ENCODE results near the gene PLD3. TPM values are rescaled to one million over a fixed set of nuclear protein-coding genes. Genes with fewer than 3 reads are reported as not detected.

PLD3 gene
- total RNA-seq = 497 and 582 TPM in 2 replicates

DNA sequence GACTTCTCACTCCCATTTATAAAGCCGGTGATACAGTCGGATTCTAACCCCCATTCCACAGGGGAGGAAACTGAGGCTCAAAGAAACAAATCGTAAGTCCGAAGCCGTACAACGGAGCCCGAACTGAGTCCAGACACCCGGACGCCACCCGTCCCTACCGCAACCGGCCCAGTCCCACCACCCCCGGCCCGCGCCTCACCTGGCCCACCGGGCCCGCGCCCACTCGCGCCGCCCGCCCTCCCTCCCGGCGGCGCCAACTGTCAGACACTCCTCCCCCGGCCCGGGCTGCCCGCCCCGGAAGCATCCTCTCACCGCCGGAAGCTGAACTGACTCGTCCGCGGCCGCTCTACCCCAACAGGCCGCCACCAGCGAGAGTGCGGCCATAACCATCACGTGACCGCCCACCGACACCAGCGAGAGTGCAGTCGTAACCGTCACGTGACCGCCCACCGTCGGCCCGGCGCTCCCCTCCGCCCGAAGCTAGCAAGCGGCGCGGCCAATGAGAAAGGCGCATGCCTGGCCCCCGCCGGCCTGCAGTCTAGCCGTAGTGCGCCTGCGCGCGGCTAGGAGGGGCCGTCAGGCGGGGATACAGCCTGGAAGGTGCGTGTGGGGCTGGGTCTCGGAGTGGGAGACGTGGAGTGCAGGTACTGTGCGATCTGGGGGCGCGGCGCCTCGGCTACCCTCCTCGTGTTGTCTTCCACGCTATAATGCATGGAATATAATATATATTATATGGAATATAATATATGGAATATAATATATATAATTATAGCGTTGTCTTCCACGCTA lies at the start of gene PLD3, which contains the start of gene C19orf47:
TSS of gene PLD3 (plus strand) at position 571 of the 789 bp plus-strand sequence. CDS start 17,789 bp downstream, outside the sequence.
TSS of gene C19orf47 (minus strand) at position 273 of the 789 bp plus-strand sequence. CDS start 6,540 bp downstream, outside the sequence.

DNA sequence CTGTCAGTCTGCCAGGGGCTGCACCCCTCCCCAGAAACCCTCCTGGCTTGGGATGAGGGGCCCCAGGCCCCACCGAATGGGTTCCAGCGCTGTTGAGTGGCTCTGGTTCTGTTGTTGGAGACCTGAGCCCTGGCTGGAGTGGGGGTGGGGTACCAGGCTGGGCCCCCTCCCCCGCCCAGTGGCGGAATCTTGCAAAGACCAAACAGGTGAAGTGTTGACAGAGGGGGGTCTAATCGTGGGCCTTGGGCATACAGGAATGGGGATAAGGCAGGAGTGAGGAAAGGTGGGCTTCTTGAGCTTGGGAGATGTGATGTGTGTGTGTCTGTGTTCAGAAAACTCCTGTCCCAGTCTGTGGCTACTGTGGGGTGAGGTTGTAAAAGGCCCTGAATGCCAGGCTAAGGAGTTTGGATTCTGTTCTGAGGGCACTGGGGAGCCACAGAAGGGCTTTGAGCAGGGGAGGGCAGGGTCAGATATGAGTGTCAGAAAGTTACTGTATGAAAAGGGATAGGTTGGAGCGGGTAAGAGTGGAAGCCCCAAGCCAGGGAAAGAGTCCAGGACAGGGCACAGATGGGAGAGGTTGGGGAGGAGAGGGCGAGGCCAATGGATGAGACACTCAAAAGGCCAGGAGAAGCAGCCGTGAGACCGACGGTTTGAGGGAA lies 41.7 kb downstream of the PLD3 start, which contains the start of gene HIPK4:
TSS of gene HIPK4 (minus strand) at position 98 of the 659 bp plus-strand sequence. CDS start 279 bp downstream, outside the sequence.

GRCh38 chr19:40413291-40413845 lies 64.9 kb downstream of the PLD3 start, which contains the start of gene PRX:
Gene PRX (minus strand): TSS chr19:40413378. CDS start chr19:40407932, 5,446 bp downstream.

DNA sequence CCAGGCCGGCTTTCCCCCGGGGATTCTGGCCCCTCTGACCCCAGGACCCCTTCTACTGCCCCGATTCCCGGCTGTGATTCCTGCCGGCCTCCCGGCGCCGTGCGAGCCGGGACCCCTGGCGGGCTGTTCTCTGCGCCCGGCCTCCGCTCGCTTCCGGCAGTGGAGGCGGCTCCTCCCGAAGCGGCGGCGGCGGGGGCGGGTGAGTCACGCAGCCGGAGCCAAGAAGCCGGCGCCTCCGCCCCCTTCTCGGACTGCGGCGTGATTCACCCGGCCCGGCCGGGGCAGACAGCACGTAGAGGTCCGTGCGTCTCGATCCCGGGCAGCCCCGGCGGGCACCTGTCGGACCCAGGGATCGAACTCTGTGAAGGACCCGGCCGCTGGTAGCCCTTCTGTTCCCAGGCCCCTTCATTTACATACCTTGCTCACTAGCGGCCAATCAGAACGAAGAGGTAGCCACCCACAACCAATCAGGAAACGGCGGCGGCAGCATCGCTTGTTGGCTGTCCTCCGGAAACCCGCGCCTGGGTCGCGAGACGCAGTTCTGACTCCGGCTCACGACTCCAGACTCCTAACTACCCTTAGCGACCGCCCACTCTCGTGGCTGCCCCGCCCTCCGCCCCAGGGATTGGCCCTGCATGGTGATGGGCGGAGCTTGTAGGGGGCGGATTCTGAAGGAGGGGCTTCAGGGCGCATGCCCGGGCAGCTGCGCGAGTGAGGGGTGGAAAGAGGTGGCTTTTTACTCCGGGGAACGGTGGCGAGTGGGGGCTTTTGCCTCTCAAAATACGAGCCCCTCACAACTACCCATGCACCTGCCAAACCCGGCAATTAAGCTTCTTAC lies 77.2 kb downstream of the PLD3 start, which contains the start of gene SERTAD1:
TSS of gene SERTAD1 (minus strand) at position 543 of the 838 bp plus-strand sequence. CDS start 2,446 bp downstream, outside the sequence.

Other genes starting within 250 kb of the PLD3 start
- 8.9 and 11.8 TPM in 2 replicates for gene MAP3K10, start 157.3 kb upstream of the PLD3 start, total RNA-seq
- gene TTC9B, start 130.3 kb upstream of the PLD3 start, total RNA-seq = not detected in 2 replicates
- 0.09 TPM in 1 of 2 replicates, not detected in the other for gene CCNP, start 122.0 kb upstream of the PLD3 start, total RNA-seq
- 76.0 and 91.1 TPM in 2 replicates for gene AKT2, start 63.4 kb upstream of the PLD3 start, total RNA-seq
- gene C19orf47, start 298 bp upstream of the PLD3 start, total RNA-seq = 3.6 and 10.6 TPM in 2 replicates
- gene HIPK4, start 41.5 kb downstream of the PLD3 start, total RNA-seq = under 0.01 and 0.14 TPM in 2 replicates
- 0.89 and 1.2 TPM in 2 replicates for gene PRX, start 64.7 kb downstream of the PLD3 start, total RNA-seq
- 16.1 and 17.2 TPM in 2 replicates for gene SERTAD1, start 77.3 kb downstream of the PLD3 start, total RNA-seq
- 14.7 and 20.2 TPM in 2 replicates for gene SERTAD3, start 95.6 kb downstream of the PLD3 start, total RNA-seq
- 49.3 and 56.1 TPM in 2 replicates for gene BLVRB, start 117.0 kb downstream of the PLD3 start, total RNA-seq
- gene SPTBN4, start 118.3 kb downstream of the PLD3 start, total RNA-seq = 0.30 and 0.97 TPM in 2 replicates
- gene SHKBP1, start 228.2 kb downstream of the PLD3 start, total RNA-seq = 24.9 and 69.7 TPM in 2 replicates

Measured in smooth muscle cell of the umbilical artery (primary cell).